Measurements from ENCODE around the gene RWDD3.

RWDD3 gene

GRCh38 chr1:95226781-95227660 lies 7.0 kb upstream of the RWDD3 start:
- Histone ChIP-seq H3K9ac (no peak overlapping the region), H3K27me3 (ENCODE audit: control insufficient read depth, insufficient read depth, low read length) (no peaks in the 10 kb centered on the region), H3K4me2 (ENCODE audit: low read length) (no peak overlapping the region), H3K4me3 (ENCODE audit: low read depth, low read length) (no peak overlapping the region), H3K36me3 (ENCODE audit: control insufficient read depth, insufficient read depth, low read length) (no peaks in the 10 kb centered on the region), H3K9me3 (ENCODE audit: control insufficient read depth, low read length) (no peaks in the 10 kb centered on the region), H2AFZ (no peak overlapping the region), H3K27ac (no peak overlapping the region), H3K4me1 (no peaks in the 10 kb centered on the region), H3K79me2 (no peaks in the 10 kb centered on the region)
- no peak for TF ChIP-seq CTCF (IDR thresholded peaks at IDR 0.05)

GRCh38 chr1:95229037-95229436 lies 5.0 kb upstream of the RWDD3 start:
- no peak overlapping the region for H3K27ac ChIP-seq
- H3K27me3 ChIP-seq (ENCODE audit: control insufficient read depth, insufficient read depth, low read length) = no peaks in the 10 kb centered on the region
- TF ChIP-seq CTCF (IDR thresholded peaks at IDR 0.05) = no peak
- no peaks in the 10 kb centered on the region for H3K79me2 ChIP-seq
- no peaks in the 10 kb centered on the region for H3K4me1 ChIP-seq
- H3K9ac ChIP-seq = no peak overlapping the region
- no peaks in the 10 kb centered on the region for H3K9me3 ChIP-seq (ENCODE audit: control insufficient read depth, low read length)
- H2AFZ ChIP-seq = no peak overlapping the region
- H3K4me2 ChIP-seq (ENCODE audit: low read length) = no peak overlapping the region
- H3K36me3 ChIP-seq (ENCODE audit: control insufficient read depth, insufficient read depth, low read length) = no peaks in the 10 kb centered on the region
- H3K4me3 ChIP-seq (ENCODE audit: low read depth, low read length) = no peak overlapping the region

DNA sequence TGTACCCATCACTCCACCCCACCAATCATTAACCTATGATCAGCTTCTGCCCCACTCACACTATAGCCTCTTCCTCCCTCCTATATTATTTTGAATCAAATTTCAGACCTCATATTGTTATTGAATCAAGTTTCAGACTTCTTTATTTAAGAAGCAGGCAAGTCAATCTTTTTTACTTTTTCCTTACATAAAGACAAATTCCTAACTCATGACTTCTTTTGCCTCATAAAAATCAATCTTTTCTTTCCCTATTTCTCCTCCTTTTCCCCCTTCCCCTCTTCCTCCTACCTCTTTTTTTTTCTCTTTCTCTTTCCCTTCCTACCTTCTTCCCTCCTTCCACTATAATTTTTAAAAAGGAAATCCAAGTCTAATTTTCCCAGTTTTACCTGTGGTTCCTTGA lies 4.3 kb upstream of the RWDD3 start:
- Histone ChIP-seq H2AFZ (no peak overlapping the region), H3K36me3 (ENCODE audit: control insufficient read depth, insufficient read depth, low read length) (no peaks in the 10 kb centered on the region), H3K79me2 (no peaks in the 10 kb centered on the region), H3K4me2 (ENCODE audit: low read length) (no peak overlapping the region), H3K9me3 (ENCODE audit: control insufficient read depth, low read length) (no peaks in the 10 kb centered on the region), H3K27ac (no peak overlapping the region), H3K9ac (no peak overlapping the region), H3K27me3 (ENCODE audit: control insufficient read depth, insufficient read depth, low read length) (no peaks in the 10 kb centered on the region), H3K4me3 (ENCODE audit: low read depth, low read length) (no peak overlapping the region), H3K4me1 (no peaks in the 10 kb centered on the region)
- no peak for TF ChIP-seq CTCF (IDR thresholded peaks at IDR 0.05)

GRCh38 chr1:95230256-95230655 lies 3.8 kb upstream of the RWDD3 start:
- Histone ChIP-seq H3K4me1 (no peaks in the 10 kb centered on the region), H3K4me2 (ENCODE audit: low read length) (no peak overlapping the region), H3K9me3 (ENCODE audit: control insufficient read depth, low read length) (no peaks in the 10 kb centered on the region), H3K4me3 (ENCODE audit: low read depth, low read length) (no peak overlapping the region), H3K27me3 (ENCODE audit: control insufficient read depth, insufficient read depth, low read length) (no peaks in the 10 kb centered on the region), H3K36me3 (ENCODE audit: control insufficient read depth, insufficient read depth, low read length) (no peaks in the 10 kb centered on the region), H3K79me2 (no peaks in the 10 kb centered on the region), H3K9ac (no peak overlapping the region), H2AFZ (no peak overlapping the region), H3K27ac (no peak overlapping the region)
- TF ChIP-seq CTCF (IDR thresholded peaks at IDR 0.05) = no peak

DNA sequence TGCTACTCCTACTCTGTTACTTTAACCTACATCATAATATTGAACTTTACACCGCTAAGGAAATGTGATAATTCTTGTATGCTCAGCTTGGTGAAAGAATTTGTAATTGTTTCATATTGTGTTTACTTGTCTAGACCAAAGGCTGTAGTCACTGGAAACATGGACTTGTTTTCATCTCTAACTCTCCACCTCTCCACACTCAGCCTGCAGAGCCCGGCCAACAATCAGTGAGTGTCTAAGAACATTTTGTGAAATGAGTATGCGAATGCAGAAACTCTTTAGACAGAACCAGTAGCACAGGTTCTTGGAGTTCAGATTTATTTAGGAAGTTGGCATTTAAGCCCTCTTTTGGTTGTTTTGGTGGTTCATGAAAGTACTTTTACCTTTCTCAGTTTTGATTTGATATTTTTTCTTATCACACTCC lies 3.2 kb upstream of the RWDD3 start:
- Histone ChIP-seq H3K27ac (no peak overlapping the region), H3K79me2 (no peaks in the 10 kb centered on the region), H3K36me3 (ENCODE audit: control insufficient read depth, insufficient read depth, low read length) (no peaks in the 10 kb centered on the region), H3K9me3 (ENCODE audit: control insufficient read depth, low read length) (no peaks in the 10 kb centered on the region), H3K4me2 (ENCODE audit: low read length) (no peak overlapping the region), H3K9ac (no peak overlapping the region), H3K4me1 (no peaks in the 10 kb centered on the region), H2AFZ (no peak overlapping the region), H3K4me3 (ENCODE audit: low read depth, low read length) (no peak overlapping the region), H3K27me3 (ENCODE audit: control insufficient read depth, insufficient read depth, low read length) (no peaks in the 10 kb centered on the region)
- no peak for TF ChIP-seq CTCF (IDR thresholded peaks at IDR 0.05)
